Measurements from ENCODE around the gene NCKAP5.

DNA sequence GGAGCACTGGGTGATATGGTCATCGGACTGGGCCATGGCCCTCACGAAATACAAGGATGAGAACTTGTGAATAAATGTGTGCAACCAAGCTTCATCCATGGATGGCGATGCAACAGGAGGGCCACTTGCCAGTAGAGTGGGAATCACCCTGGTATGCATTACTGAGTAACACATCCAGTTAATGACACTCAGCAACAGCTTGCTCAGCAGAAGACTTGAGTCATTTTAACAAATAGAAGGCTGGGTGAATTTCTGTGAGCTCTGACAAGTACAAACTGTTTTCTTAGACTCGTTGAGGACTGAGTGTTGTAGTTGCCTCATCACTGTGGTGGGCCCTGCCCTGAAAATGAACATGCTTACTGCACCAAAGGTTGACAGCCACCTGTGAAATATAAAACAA lies 221.6 kb downstream of the NCKAP5 start:
- TF ChIP-seq, protein P1, sequence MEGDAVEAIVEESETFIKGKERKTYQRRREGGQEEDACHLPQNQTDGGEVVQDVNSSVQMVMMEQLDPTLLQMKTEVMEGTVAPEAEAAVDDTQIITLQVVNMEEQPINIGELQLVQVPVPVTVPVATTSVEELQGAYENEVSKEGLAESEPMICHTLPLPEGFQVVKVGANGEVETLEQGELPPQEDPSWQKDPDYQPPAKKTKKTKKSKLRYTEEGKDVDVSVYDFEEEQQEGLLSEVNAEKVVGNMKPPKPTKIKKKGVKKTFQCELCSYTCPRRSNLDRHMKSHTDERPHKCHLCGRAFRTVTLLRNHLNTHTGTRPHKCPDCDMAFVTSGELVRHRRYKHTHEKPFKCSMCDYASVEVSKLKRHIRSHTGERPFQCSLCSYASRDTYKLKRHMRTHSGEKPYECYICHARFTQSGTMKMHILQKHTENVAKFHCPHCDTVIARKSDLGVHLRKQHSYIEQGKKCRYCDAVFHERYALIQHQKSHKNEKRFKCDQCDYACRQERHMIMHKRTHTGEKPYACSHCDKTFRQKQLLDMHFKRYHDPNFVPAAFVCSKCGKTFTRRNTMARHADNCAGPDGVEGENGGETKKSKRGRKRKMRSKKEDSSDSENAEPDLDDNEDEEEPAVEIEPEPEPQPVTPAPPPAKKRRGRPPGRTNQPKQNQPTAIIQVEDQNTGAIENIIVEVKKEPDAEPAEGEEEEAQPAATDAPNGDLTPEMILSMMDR (IDR thresholded peaks at IDR 0.05 in 8 of 11, conservative IDR thresholded peaks at IDR 0.05 in 3 of 11) = no peak
- TF ChIP-seq POLR2A (IDR thresholded peaks at IDR 0.05) = no peak
- TF ChIP-seq POLR2AphosphoS5 (IDR thresholded peaks at IDR 0.05) = no peak

Data from spleen (tissue), 7 donors.